GM18517 (cell line): ENCODE data around the gene SC5D.

Source experiments
- ATAC-seq: cut with Tn5 transposase; IDR thresholded peaks from one replicate; pipeline ENCODE4 v1.9.1; 2021; ENCODE audit warnings: mild to moderate bottlenecking, moderate library complexity; ENCODE audit not compliant: unreplicated experiment

Gene SC5D

DNA sequence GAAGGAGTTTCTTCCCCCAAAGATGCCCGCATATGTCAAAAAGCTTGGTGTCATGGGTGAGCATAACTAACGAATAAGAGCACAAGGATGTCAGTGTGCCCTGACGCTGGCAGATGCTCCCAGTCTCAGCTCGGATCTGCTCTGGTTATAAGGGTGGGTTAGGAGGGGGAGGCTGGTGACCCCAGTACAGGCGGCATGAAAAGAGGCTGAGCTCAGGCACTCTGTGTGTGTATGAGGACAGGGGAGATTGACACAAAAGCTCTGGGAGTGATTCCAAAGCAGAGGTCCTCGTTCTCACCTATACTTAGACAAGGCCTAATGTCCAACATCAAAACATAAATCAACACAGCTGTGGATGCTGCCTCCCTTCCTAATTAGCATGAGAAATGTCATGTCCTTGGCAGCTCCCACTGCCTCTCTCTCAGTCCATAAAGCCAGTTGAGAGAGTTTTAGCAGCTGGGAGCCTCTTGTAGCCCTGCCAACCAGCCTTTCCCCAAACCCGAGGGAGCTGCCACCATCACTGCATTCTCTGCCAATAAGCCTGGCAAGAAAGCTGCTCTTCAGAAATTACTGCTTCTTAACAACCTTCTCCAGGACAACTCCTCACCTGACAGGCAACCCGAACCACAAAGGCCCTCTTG, 59.8 kb downstream of the SC5D start:
- no peak for ATAC-seq

GRCh38 chr11:121354192-121354591, 61.6 kb downstream of the SC5D start:
- no peak for ATAC-seq

DNA sequence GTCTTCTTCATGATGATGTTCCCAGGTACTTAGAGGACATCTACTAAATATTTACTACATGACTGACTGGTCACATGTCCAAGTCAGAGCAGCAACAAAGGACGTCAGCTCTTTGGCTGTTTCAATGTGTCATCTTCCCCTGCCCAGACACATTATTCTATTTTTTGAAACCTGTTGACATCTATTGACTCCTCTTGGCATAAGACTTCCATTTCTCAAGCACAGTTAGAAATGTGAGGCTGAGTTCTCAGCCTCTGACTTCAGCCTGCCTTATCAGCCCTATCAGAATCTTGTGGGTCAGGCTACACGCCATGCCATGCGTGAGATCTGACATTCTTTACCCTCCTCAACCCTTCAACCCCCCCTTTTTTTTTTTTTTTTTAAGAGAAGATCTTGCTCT, 63.8 kb downstream of the SC5D start:
- ATAC-seq: no peak
